Measurements from ENCODE around the gene P4HA3. TPM values are rescaled to one million over a fixed set of nuclear protein-coding genes. Genes with fewer than 3 reads are reported as not detected.

Gene P4HA3
- polyA plus RNA-seq, 4 donors = 0.93 to 1.3 (median 1.0) TPM

Other genes with a start within 250 kb of the P4HA3 start
- gene C2CD3, start 140.6 kb downstream of the P4HA3 start, polyA plus RNA-seq (ENCODE audit: insufficient read length in 4 of 4) = 10 to 100 TPM; 17.6 to 25.4 (median 22.2) TPM
- 10 to 100 TPM; 35.0 to 43.4 (median 40.0) TPM for gene PPME1, start 140.4 kb downstream of the P4HA3 start, polyA plus RNA-seq (ENCODE audit: insufficient read length in 4 of 4)
- gene PGM2L1, start 86.8 kb upstream of the P4HA3 start, polyA plus RNA-seq (ENCODE audit: insufficient read length in 4 of 4) = 1 to 10 TPM; 2.9 to 4.4 (median 3.4) TPM
- gene KCNE3, start 155.9 kb upstream of the P4HA3 start, polyA plus RNA-seq (ENCODE audit: insufficient read length in 4 of 4) = 10 to 100 TPM in 3 of 4 donors, 1 to 10 TPM in 1; 6.3 to 31.3 (median 27.8) TPM
- 1 to 10 TPM; 3.1 to 9.2 (median 8.8) TPM for gene LIPT2, start 182.1 kb upstream of the P4HA3 start, polyA plus RNA-seq (ENCODE audit: insufficient read length in 4 of 4)